ENCODE results near the gene MAP4K1.

- TF ChIP-seq ZNF274 (IDR thresholded peaks at IDR 0.05; ENCODE audit: low read length) (no peak), ZNF274 (tag by site-specific recombination; IDR thresholded peaks at IDR 0.05; ENCODE audit: borderline replicate concordance) (no peak), ZNF639 (tag by site-specific recombination; IDR thresholded peaks at IDR 0.05) (no peak), AEBP2 (tag by site-specific recombination; IDR thresholded peaks at IDR 0.05; ENCODE audit: borderline replicate concordance) (no peak), ZNF146 (tag by site-specific recombination; IDR thresholded peaks at IDR 0.05) (no peak)
- TF ChIP-seq, protein P1, sequence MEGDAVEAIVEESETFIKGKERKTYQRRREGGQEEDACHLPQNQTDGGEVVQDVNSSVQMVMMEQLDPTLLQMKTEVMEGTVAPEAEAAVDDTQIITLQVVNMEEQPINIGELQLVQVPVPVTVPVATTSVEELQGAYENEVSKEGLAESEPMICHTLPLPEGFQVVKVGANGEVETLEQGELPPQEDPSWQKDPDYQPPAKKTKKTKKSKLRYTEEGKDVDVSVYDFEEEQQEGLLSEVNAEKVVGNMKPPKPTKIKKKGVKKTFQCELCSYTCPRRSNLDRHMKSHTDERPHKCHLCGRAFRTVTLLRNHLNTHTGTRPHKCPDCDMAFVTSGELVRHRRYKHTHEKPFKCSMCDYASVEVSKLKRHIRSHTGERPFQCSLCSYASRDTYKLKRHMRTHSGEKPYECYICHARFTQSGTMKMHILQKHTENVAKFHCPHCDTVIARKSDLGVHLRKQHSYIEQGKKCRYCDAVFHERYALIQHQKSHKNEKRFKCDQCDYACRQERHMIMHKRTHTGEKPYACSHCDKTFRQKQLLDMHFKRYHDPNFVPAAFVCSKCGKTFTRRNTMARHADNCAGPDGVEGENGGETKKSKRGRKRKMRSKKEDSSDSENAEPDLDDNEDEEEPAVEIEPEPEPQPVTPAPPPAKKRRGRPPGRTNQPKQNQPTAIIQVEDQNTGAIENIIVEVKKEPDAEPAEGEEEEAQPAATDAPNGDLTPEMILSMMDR (tag by site-specific recombination; IDR thresholded peaks at IDR 0.05), result no peak
Observed at GRCh38 chr19:38545596-38545995, 72.2 kb downstream of the MAP4K1 start.
